NCI-H748 treated with DMSO at 0.1 percent for 48 hours (cell line): ENCODE data around the gene LPIN1.
"Not testable (repeated sequence)": the region's sequence is repeated elsewhere in the genome, so short reads cannot be mapped to it uniquely, and the experiment has no call there.

Experiments
- DNase-seq: peaks from one replicate; lab custom pipeline; 2025; lab: John Stamatoyannopoulos, UW

LPIN1 gene

DNA sequence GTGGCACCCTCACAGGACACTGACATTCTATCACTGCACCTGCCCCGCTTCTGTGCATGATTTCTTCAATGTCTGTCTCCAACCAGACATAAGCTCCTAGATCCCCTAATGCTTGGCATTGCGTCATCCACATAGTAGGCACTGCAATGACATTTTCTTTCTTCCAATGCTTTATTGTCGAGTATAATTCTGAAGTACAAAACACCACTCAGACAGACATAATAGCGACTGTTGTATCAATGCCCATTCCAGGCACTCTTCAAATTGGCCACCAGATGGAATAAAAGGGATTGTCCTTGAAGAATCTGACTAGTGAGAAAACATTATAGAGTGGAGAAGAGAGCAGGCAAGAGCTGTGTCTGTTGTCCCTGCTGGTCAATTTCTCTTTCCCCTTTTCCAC is 89.0 kb downstream of the LPIN1 start:
- no peak for DNase-seq

GRCh38 chr2:11836647-11837219 is 90.3 kb downstream of the LPIN1 start:
- no peak for DNase-seq

GRCh38 chr2:11837875-11838734 is 91.7 kb downstream of the LPIN1 start:
- no peak for DNase-seq

GRCh38 chr2:11839916-11840315 is 93.5 kb downstream of the LPIN1 start:
- peak; percentile 59 for DNase-seq

GRCh38 chr2:11842336-11842735 is 95.9 kb downstream of the LPIN1 start:
- no peak for DNase-seq

- not testable (repeated sequence) for DNase-seq
Measured at GRCh38 chr2:11844798-11845197, 98.4 kb downstream of the LPIN1 start.

GRCh38 chr2:11847935-11848334 is 101.5 kb downstream of the LPIN1 start:
- DNase-seq: not testable (repeated sequence)

GRCh38 chr2:11850082-11850481 is 103.7 kb downstream of the LPIN1 start:
- no peak for DNase-seq

GRCh38 chr2:11852526-11853196 is 106.2 kb downstream of the LPIN1 start:
- DNase-seq: no peak

DNA sequence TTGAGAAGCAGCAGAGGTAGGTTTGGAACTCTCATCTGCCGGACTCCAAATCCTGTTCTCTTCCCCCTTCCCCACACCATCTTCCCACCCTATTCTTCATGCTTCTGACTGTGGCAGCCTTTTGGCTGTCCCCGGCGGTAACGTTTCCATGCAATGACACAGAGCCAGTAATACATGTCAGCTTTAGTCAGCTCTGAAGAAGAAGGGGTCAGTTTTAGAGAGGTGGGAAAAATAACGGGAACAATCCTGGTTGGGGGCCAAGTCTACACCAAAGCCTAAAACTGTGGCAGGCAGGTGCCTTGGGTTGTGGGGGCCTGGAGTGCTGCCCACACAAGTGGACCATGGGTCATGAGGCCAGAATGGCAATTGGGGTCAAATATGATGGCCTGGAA is 106.8 kb downstream of the LPIN1 start:
- no peak for DNase-seq

- DNase-seq: no peak
Measured at GRCh38 chr2:11855064-11855760, 108.8 kb downstream of the LPIN1 start.

- DNase-seq: no peak
Measured at GRCh38 chr2:11856095-11856494, 109.7 kb downstream of the LPIN1 start.

- DNase-seq: no peak
Measured at GRCh38 chr2:11858883-11859282, 112.5 kb downstream of the LPIN1 start.

DNA sequence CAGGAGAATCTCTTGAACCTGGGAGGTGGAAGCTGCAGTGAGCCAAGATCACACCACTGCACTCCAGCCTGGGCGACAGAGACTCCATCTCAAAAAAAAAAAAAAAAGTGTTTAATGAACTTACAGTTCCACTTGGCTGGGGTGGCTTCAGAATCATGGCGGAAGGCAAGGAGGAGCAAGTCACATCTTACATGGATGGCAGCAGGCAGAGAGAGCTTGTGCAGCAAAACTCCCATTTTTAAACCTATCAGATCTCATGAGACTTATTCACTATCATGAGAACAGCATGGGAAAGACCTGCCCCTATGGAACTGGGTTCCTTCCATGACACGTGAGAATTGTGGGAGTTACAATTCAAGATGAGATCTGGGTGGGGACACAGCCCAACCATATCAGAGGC is 113.5 kb downstream of the LPIN1 start:
- DNase-seq: not testable (repeated sequence)

DNA sequence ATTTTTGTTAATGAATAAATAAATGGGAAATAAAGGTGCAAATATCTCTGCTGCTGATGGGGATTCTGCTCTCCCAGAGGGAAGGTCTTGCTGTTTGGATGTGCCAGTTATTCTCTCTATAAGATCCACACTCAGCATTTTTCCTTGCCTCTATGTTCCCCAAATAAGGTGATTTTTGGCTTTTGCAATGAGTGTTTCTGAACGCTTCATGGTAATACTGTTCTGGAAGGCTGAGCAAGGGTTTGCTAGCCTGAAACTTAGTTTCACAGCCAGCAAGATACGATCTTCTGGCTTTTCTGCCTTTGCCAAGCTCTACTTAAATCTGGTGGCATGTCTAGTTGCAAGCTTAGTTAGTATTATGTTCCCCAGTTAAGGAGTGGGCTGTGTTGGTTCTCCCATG is 114.6 kb downstream of the LPIN1 start:
- DNase-seq: no peak

- DNase-seq: no peak
Measured at GRCh38 chr2:11862049-11862448, 115.6 kb downstream of the LPIN1 start.

DNA sequence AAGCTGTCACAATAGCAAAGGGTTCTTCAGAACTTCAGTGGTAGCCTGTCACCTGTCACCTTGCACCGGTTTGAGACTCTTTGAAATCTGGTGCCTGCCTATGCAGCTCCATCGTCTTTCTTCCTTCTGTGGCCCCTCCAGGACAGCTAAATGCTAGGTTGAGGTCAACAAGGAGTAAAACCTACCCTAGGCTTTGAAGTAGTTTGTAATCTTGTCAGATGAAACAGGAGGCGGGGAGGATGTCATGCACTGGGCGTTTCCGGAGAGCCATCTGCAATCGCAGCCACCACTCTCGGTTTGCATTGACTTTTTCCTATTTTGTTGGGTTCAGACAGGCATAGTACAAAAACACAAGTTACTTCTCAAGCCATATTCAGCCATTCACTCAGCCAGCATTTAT is 116.7 kb downstream of the LPIN1 start:
- DNase-seq: no peak

GRCh38 chr2:11863513-11864328 is 117.3 kb downstream of the LPIN1 start:
- DNase-seq: peak; percentile 31

- no peak for DNase-seq
Measured at GRCh38 chr2:11864724-11865123, 118.3 kb downstream of the LPIN1 start.

DNA sequence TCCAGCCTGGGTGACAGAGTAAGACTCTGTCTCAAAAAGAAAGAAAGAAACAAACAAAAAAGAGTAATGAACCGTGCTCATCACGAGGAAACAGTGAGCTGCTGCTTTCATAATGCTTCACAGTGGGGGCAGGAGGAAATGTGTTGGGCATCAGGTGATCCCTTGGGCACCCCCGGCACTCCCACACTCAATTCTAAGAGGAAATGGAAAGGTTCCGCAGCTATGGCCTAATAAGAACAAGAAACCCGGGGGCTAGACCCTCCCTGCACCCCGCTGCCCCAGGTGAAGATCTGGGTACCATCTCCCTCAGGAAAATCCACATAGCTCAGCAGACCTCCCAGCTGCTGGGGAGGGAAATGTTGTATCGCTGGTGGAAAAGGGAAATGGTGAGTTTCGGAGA is 118.9 kb downstream of the LPIN1 start:
- DNase-seq: no peak

GRCh38 chr2:11865805-11866204 is 119.4 kb downstream of the LPIN1 start:
- DNase-seq: no peak
